GM19468 (cell line): ENCODE measurements around the gene CC2D2B.
"Not testable (repeated sequence)": the region's sequence is repeated elsewhere in the genome, so short reads cannot be mapped to it uniquely, and the experiment has no call there.

Experiments
- ATAC-seq: cut with Tn5 transposase; IDR thresholded peaks from one replicate; pipeline ENCODE4 v1.9.1; 2021; ENCODE audit warnings: mild to moderate bottlenecking, moderate library complexity, moderate number of reproducible peaks; ENCODE audit not compliant: unreplicated experiment; ENCODE audit errors: extremely low read depth

CC2D2B gene

GRCh38 chr10:96017191-96017687 lies 109.5 kb downstream of the CC2D2B start:
- ATAC-seq = no peak

- ATAC-seq = no peak
Observed at GRCh38 chr10:96021332-96021731, 113.6 kb downstream of the CC2D2B start.

GRCh38 chr10:96022739-96023138 lies 115.0 kb downstream of the CC2D2B start:
- ATAC-seq = no peak

GRCh38 chr10:96023168-96023567 lies 115.4 kb downstream of the CC2D2B start:
- ATAC-seq = no peak

GRCh38 chr10:96025566-96025965 lies 117.8 kb downstream of the CC2D2B start:
- no peak for ATAC-seq

- ATAC-seq = no peak
Observed at GRCh38 chr10:96034625-96035024, 126.8 kb downstream of the CC2D2B start.

- no peak for ATAC-seq
Observed at GRCh38 chr10:96038476-96039387, 131.0 kb downstream of the CC2D2B start.

- no peak for ATAC-seq
Observed at GRCh38 chr10:96041146-96041545, 133.4 kb downstream of the CC2D2B start.

GRCh38 chr10:96043033-96043892 lies 135.5 kb downstream of the CC2D2B start, which contains the start of gene CCNJ:
CCNJ (plus strand) TSS chr10:96043583; CDS start chr10:96044394, 811 bp downstream.
- peak; percentile 91 for ATAC-seq

- no peak for ATAC-seq
Observed at GRCh38 chr10:96043893-96044715, 136.3 kb downstream of the CC2D2B start.

GRCh38 chr10:96044736-96045135 lies 137.0 kb downstream of the CC2D2B start:
- no peak for ATAC-seq

GRCh38 chr10:96046546-96046945 lies 138.8 kb downstream of the CC2D2B start:
- no peak for ATAC-seq

- ATAC-seq = no peak
Observed at GRCh38 chr10:96047004-96047649, 139.4 kb downstream of the CC2D2B start.

GRCh38 chr10:96047925-96048324 lies 140.2 kb downstream of the CC2D2B start:
- not testable (repeated sequence) for ATAC-seq

- ATAC-seq = no peak
Observed at GRCh38 chr10:96049340-96049739, 141.6 kb downstream of the CC2D2B start.

GRCh38 chr10:96053985-96054384 lies 146.2 kb downstream of the CC2D2B start:
- no peak for ATAC-seq

GRCh38 chr10:96056787-96057186 lies 149.0 kb downstream of the CC2D2B start:
- ATAC-seq = no peak

- ATAC-seq = no peak
Observed at GRCh38 chr10:96061232-96061631, 153.5 kb downstream of the CC2D2B start.

GRCh38 chr10:96072674-96073073 lies 164.9 kb downstream of the CC2D2B start:
- ATAC-seq = no peak
